Measurements from ENCODE around the gene PDE3B.
"Not testable (repeated sequence)": the region's sequence is repeated elsewhere in the genome, so short reads cannot be mapped to it uniquely, and the experiment has no call there.

The PDE3B gene

GRCh38 chr11:14750911-14751310 lies 107.3 kb downstream of the PDE3B start:
- DNase-seq = no peak

DNA sequence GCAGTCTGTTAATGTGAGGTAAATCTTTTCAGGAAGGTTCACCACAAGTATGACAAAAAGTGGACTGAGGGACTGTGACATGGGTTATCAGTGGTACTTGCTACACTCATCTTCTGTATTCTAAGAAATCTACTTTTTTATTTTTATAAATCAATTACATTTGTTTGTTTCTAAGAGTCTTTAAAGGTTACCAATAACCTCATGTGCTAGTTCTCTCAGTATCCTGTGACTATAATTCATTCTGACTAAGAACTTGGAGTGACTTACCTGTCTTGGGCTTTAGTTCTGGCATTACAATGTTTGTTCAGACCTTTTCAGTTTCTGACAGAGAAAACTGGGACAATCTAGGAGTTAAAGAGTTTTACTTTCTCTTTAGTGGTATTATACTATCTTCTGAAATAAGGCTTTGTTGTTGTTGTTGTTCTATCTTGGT lies 108.4 kb downstream of the PDE3B start:
- DNase-seq = no peak

DNA sequence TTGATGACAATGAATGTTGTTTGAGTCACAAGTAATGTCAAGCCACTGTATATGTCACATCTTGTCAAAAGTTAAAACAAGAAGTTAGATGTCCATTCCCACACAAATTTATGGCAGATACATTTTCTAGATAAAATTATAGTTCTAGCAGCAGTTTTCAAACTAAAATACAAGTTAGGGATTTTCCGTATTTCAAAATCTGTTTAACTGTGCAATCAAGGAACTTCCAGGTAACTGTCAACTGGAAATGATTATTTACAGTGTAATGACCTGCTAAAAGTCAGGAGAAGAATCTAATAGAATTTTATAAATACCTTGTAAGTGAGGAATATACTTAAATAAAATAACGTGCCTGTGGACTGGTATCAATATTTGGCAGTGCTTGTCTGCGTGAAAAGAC lies 111.5 kb downstream of the PDE3B start:
- DNase-seq = no peak

DNA sequence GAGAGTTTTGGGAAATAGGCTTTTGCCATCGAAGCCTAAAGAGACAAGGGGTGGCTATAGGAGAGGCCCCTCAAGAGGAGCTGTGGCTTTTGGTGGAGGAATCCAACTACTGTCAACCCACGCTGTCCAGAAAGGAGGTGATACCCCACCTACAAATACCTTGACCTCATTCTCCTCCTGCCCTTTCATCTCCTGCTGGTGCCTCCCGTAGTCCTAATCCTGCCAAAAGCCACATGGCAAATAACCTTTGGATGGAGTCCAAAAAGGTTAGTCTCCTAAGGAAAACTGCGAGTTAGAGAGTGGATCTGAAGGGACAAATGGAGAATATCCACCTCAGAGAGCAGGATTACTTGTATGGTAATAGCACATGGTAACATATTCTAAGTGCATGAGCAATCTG lies 112.7 kb downstream of the PDE3B start:
- DNase-seq = no peak

DNA sequence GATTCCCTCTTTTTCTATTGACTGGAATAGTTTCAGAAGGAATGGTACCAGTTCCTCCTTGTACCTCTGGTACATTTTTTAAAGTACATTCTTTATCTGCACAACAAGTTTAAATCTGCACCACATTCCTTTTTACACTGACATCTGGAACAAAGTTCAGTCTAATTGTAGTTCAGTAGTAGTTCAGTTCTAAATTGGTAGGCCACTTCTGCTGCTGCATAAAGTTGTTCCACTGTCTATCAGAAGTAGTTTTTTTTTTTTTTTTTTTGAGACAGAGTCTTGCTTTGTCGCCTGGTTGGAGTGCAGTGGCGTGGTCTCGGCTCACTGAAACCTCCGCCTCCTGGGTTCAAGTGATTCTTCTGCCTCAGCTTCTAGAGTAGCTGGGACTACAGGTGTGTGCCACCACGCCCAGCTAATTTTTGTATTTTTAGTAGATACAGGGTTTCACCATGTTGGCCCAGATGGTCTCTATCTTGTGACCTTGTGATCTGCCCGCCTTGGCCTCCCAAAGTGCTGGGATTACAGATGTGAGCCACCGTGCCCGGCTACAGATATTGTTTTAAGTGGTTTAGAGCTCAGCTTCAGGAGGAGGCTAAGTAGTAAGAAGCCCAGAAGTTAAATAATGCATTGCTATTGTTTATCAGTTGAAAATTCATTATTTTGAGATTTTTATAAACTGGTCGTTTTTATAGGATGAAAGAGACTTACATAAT lies 115.9 kb downstream of the PDE3B start:
- not testable (repeated sequence) for DNase-seq

GRCh38 chr11:14764179-14764578 lies 120.6 kb downstream of the PDE3B start:
- DNase-seq = no peak

GRCh38 chr11:14764579-14765527 lies 121.2 kb downstream of the PDE3B start:
- no peak for DNase-seq

GRCh38 chr11:14766585-14766984 lies 123.0 kb downstream of the PDE3B start:
- DNase-seq = no peak

GRCh38 chr11:14768526-14769188 lies 125.1 kb downstream of the PDE3B start:
- DNase-seq = no peak

- DNase-seq = no peak
Measured at GRCh38 chr11:14773755-14774154, 130.2 kb downstream of the PDE3B start.

DNA sequence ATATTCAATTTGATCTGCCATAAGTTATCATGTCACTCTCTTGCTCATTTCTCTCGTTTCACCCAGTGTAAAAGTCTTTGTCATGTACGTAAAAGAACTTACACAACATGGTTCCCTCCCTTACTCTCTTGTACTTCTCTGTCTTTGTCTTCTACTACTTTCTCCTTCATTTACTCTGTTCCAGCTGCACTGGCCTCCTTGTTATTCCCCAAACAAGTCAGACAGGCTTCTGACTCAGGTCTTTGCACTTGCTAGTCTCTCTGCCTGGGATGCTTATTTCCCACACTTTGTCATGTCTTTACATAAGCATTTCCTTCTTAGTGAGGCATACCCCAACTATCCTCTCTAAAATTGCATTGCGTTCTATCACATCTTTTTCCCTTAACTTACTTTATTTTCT lies 131.1 kb downstream of the PDE3B start:
- no peak for DNase-seq

- no peak for DNase-seq
Measured at GRCh38 chr11:14775897-14776296, 132.3 kb downstream of the PDE3B start.

GRCh38 chr11:14778460-14778859 lies 134.9 kb downstream of the PDE3B start:
- DNase-seq = not testable (repeated sequence)

DNA sequence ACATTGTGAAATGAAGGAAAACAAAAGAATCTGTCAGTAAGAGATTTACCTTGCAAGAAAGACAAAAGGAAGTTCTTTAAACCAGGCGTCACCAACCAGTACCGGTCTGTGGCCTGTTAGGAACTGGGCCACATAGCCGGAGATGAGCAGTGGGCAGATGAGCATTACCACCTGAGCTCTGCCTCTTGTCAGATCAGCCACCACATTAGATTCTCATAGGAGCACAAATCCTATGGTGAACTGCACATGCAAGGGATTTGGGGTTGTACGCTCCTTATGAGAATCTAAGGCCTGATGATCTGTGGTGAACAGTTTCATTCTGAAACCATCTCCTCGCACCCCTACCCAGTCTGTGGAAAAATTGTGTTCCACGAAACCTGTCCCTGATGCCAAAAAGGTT lies 140.2 kb downstream of the PDE3B start:
- DNase-seq = no peak

GRCh38 chr11:14784230-14784629 lies 140.6 kb downstream of the PDE3B start:
- DNase-seq = no peak

DNA sequence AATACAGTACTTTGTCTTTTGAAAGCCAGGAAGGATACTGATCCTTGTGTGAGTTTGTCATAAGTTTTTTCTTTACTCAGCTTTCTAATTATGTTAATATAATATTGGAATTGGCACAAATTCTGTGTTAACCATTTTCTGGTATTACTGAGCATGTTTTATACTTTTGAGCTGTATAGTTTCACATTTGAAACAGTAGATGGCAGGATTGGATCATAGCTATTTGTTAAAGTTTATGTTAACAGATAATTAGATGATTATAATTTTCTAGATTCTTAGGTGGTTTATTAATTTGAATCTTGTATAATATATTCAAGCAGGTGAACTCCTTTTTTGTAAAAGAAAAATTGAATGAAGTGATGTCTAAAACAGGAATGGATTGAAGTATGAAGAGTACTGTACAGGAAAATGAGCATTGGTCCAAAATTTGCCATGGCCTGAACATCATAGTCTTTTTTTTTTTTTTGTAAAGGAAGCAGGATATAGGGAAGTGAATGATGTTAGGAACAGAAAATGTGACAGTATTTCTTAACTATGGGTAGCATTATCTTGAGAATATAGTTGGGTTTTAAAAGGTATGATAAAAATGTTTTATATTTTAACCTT lies 146.4 kb downstream of the PDE3B start:
- DNase-seq = no peak

DNA sequence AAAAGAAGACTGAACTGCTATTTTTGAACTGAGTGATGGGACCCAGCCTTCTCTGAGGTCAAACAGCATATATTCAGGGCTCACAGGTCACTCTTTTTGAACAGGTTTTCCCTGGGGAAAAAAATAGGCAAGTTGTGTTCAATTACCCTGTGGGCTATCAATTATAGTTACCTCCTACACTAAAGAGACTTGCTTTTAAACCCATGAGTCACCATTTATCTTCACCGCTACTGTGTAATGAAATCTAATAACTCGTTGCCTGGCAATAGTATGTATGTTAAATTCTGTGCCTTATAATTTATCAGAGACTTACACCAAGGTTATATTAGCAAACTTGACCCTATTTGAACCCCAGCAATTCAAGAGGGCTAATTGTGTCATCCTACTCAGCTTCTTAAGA lies 149.9 kb downstream of the PDE3B start:
- DNase-seq = no peak

DNA sequence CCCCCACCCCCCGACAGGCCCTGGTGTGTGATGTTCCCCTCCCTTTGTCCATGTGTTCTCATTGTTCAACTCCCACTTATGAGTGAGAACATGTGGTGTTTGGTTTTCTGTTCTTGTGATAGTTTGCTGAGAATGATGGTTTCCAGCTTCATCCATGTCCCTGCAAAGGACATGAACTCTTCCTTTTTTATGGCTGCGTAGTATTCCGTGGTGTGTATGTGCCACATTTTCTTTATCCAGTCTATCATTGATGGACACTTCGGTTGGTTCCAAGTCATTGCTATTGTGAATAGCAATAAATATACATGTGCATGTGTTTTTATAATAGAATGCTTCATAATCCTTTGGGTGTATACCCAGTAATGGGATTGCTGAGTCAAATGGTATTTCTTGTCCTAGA lies 152.4 kb downstream of the PDE3B start:
- not testable (repeated sequence) for DNase-seq

GRCh38 chr11:14803846-14804245 lies 160.2 kb downstream of the PDE3B start:
- DNase-seq = no peak

DNA sequence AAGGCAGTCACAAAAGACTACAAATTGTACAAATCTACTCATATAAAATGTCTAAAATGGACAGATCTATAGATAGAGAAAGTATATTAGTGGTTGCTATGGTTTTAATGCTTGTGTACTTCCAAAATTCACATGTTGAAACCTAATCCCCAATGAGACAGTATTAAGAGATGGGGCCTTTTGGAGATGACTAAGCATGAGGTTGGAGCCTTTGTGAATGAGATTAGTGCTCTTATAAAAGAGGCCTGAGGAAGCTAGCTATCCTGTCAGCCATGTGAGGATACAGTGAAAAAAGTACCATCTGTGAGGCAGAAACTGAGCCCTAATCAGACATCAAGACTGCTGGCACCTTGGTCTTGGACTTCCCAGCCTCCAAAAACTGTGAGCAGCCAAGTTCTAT lies 165.9 kb downstream of the PDE3B start:
- DNase-seq = no peak

GRCh38 chr11:14812757-14813156 lies 169.2 kb downstream of the PDE3B start:
- DNase-seq = no peak

DNA sequence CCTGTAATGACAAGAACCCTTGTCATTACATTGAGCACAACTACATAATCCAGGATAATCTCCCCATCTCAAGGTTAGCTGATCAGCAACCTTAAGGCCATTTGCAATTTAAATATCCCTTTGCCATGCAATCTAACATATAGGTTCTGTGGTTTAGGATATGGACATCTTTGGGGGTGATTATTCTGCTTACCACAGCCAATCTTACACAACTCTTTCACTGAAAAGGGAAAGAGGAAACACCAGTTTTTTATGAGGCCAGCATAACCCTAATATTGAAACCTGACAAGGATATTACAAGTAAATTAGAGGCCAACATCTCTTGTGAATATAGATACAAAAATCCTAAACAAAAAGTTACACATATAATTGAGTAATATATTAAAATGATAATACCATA lies 169.9 kb downstream of the PDE3B start:
- no peak for DNase-seq

DNA sequence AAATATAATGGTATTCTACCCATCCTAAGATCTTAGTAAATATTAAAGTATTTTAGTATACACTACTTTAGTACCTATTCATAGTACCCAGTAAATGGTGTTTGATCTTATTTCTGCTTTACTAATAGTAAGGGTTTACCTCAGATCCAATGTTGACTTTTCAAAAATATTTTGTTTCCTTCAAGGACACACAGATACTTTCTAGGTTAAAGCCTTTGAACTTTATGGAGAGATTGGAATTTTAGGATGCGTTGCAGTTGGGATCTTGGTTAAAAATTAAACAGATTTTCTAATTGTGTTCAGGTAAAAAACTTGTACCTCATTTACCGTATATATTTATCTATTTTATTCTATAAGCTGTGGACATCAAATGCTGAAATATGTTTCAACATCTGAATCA lies 175.2 kb downstream of the PDE3B start:
- DNase-seq = no peak

All from NCI-H2081 treated with DMSO at 0.1 percent for 48 hours (cell line).